Measurements from ENCODE around the gene EFNA5.

EFNA5 gene

DNA sequence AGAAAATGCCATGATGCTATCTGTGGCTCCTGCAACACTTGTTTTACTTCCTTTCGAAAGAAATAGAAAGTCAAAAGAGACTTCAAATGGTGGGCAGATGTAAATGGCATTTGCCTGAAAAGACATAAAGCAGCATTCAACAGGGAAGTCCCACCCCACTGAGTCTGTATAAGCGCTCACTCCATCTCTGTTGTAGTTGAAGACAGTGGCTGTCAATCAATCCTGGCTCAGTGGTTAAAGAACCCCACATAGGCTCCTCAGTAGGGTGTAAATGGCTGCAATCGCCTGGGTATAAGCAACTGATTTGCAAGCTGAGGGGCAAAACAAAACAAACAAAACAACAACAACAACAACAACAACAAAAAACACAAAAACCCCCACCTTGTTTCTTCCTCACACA lies 158.7 kb downstream of the EFNA5 start:
- no peak overlapping the region for H3K4me3 ChIP-seq (replicated peaks; ENCODE audit: low read depth, low read length)
- TF ChIP-seq, protein P1, sequence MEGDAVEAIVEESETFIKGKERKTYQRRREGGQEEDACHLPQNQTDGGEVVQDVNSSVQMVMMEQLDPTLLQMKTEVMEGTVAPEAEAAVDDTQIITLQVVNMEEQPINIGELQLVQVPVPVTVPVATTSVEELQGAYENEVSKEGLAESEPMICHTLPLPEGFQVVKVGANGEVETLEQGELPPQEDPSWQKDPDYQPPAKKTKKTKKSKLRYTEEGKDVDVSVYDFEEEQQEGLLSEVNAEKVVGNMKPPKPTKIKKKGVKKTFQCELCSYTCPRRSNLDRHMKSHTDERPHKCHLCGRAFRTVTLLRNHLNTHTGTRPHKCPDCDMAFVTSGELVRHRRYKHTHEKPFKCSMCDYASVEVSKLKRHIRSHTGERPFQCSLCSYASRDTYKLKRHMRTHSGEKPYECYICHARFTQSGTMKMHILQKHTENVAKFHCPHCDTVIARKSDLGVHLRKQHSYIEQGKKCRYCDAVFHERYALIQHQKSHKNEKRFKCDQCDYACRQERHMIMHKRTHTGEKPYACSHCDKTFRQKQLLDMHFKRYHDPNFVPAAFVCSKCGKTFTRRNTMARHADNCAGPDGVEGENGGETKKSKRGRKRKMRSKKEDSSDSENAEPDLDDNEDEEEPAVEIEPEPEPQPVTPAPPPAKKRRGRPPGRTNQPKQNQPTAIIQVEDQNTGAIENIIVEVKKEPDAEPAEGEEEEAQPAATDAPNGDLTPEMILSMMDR (IDR thresholded peaks at IDR 0.05; ENCODE audit: low read length, missing control alignments), result no peak
- no peak for DNase-seq (ENCODE audit: low read depth)

- no peak for DNase-seq (ENCODE audit: low read depth)
- no peak overlapping the region for H3K4me3 ChIP-seq (replicated peaks; ENCODE audit: low read depth, low read length)
- TF ChIP-seq, protein P1 (IDR thresholded peaks at IDR 0.05; ENCODE audit: low read length, missing control alignments), result no peak
These were observed 160.6 kb downstream of the EFNA5 start for GRCh38 chr5:107510125-107510524.

- TF ChIP-seq, protein P1 (IDR thresholded peaks at IDR 0.05; ENCODE audit: low read length, missing control alignments), result no peak
- H3K4me3 ChIP-seq (replicated peaks; ENCODE audit: low read depth, low read length), result no peak overlapping the region
- DNase-seq (ENCODE audit: low read depth), result no peak
These were observed 162.6 kb downstream of the EFNA5 start for GRCh38 chr5:107508097-107508496.

DNA sequence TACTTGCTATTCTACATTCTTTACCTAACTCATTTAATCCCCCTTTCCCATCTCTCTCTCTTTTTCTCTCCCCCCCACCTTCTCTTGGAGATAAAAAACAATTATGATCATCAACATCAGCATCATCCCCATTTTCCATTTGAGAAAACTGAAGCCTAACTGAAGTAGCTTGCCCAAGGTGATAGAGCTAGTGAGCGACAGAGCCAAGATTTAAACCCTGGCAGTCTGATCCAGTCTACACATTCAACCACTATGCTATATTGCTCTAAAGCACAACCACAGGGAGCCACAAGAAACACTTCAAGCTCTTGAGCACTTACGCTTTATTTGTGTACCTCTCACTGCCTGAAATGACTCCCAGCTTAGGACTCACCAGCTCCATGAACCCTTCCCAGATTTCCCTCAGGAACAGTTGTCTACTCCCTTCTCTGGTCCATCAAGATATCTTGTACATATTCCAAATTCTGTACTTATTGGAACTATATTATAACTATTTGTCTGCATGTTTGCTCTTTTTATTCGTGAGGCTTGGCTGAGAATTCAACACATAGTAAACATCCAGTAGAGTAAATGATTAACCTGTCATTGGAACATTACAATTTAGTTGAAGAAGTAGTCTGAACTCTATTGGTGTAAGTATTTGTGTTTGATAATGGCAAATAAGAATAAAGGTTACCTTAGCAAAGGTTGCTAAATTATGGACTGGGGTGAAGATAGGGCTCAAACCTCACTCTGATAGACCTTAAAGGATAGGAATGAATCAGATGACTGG lies 164.8 kb downstream of the EFNA5 start:
- DNase-seq (ENCODE audit: low read depth), result no peak

GRCh38 chr5:107504424-107504823 lies 166.3 kb downstream of the EFNA5 start:
- TF ChIP-seq, protein P1 (IDR thresholded peaks at IDR 0.05; ENCODE audit: low read length, missing control alignments), result no peak
- DNase-seq (ENCODE audit: low read depth), result no peak
- no peak overlapping the region for H3K4me3 ChIP-seq (replicated peaks; ENCODE audit: low read depth, low read length)

More for the DNA sequence above, 164.8 kb downstream of the EFNA5 start:
- no peak overlapping the region for H3K4me3 ChIP-seq (replicated peaks; ENCODE audit: low read depth, low read length)
- TF ChIP-seq, protein P1 (IDR thresholded peaks at IDR 0.05; ENCODE audit: low read length, missing control alignments), result no peak

- DNase-seq (ENCODE audit: low read depth), result no peak
- no peak overlapping the region for H3K4me3 ChIP-seq (replicated peaks; ENCODE audit: low read depth, low read length)
- TF ChIP-seq, protein P1 (IDR thresholded peaks at IDR 0.05; ENCODE audit: low read length, missing control alignments), result no peak
These were observed 168.1 kb downstream of the EFNA5 start for GRCh38 chr5:107502676-107503060.
